H1 (cell line): ENCODE data around the gene TECPR2. TPM values are rescaled to one million over a fixed set of nuclear protein-coding genes. Genes with fewer than 3 reads are reported as not detected.
A peak's percentile ranks its signal among the peaks of the same experiment; 100 is the strongest.

Experiments
- CTCF ChIA-PET: fragments of 300-600 bp; sonication (Branson Sonifier 250); formaldehyde crosslinking; loops from one replicate; lab custom pipeline; 2021; ENCODE audit not compliant: partially characterized antibody; lab: Charles Lee
- POLR2A ChIA-PET: fragments of 300-600 bp; sonication (Branson Sonifier 250); formaldehyde crosslinking; loops from one replicate; lab custom pipeline; 2021; ENCODE audit warnings: inconsistent platforms; ENCODE audit not compliant: partially characterized antibody; lab: Charles Lee
- DNase-seq, 2 experiments: peaks; one replicate each; pipeline versions ENCODE4 v3.0.0 to v3.0.0-alpha.2; 2010 to 2022; ENCODE audit warnings: low spot score in 2 of 2, low read depth in 1 of 2, mixed read lengths in 1 of 2
- FAIRE-seq: peaks from 2 replicates; lab custom pipeline; 2011; peaks lifted over from hg19 to GRCh38; lab: Jason Lieb, UNC
- H2AFZ ChIP-seq: 2 replicates; pipeline ENCODE4 v1.8.1; 2012; ENCODE audit warnings: low read length, inconsistent platforms
- H2AK5ac ChIP-seq: 2 replicates; pipeline ENCODE4 v1.6.1; 2013; ENCODE audit warnings: low read depth, low read length
- H2BK120ac ChIP-seq: replicated peaks from 2 replicates; pipeline ENCODE3; 2013; ENCODE audit warnings: low read depth, low read length, inconsistent platforms
- H2BK12ac ChIP-seq: 2 replicates; pipeline ENCODE4 v1.6.1; 2013; ENCODE audit warnings: low read depth, low read length
- H2BK15ac ChIP-seq: 2 replicates; pipeline ENCODE4 v1.6.1; 2013; ENCODE audit warnings: low read length
- H2BK20ac ChIP-seq: 2 replicates; pipeline ENCODE4 v1.6.1; 2013; ENCODE audit warnings: low read length
- H2BK5ac ChIP-seq: 2 replicates; pipeline ENCODE4 v1.6.1; 2013; ENCODE audit warnings: low read depth, low read length
- H3K14ac ChIP-seq: 2 replicates; pipeline ENCODE4 v1.6.1; 2013; ENCODE audit warnings: inconsistent platforms; ENCODE audit not compliant: insufficient read length
- H3K18ac ChIP-seq: 2 replicates; pipeline ENCODE4 v1.6.1; 2013; ENCODE audit warnings: low read length; ENCODE audit errors: extremely low read depth
- H3K23ac ChIP-seq: 2 replicates; pipeline ENCODE4 v1.6.1; 2013; ENCODE audit warnings: inconsistent platforms; ENCODE audit not compliant: insufficient read length
- H3K23me2 ChIP-seq: 2 replicates; pipeline ENCODE4 v1.6.1; 2013; ENCODE audit warnings: low read depth, low read length
- H3K27ac ChIP-seq: 2 replicates; pipeline ENCODE4 v1.6.1; 2011; ENCODE audit warnings: low read depth, low read length, inconsistent platforms
- H3K27me3 ChIP-seq, 4 experiments: replicated peaks in 1 of 4; 1 replicate in 1 of 4; 2 replicates in 3 of 4; pipeline versions ENCODE4 v1.6.1 to v1.8.1; 2011 to 2013; ENCODE audit warnings: low read length in 3 of 4, mild to moderate bottlenecking in 3 of 4, inconsistent platforms in 2 of 4, mixed read lengths in 2 of 4, moderate library complexity in 1 of 4; ENCODE audit not compliant: control insufficient read depth in 3 of 4, insufficient read depth in 3 of 4; ENCODE audit errors: extremely low read depth in 1 of 4
- H3K36me3 ChIP-seq, 4 experiments: 2 replicates each; pipeline versions ENCODE4 v1.6.1 to v1.8.1; 2011 to 2013; ENCODE audit warnings: mild to moderate bottlenecking in 4 of 4, low read length in 3 of 4, moderate library complexity in 2 of 4, control low read depth in 1 of 4, inconsistent platforms in 1 of 4; ENCODE audit not compliant: insufficient read depth in 4 of 4, control insufficient read depth in 2 of 4
- H3K4ac ChIP-seq: replicated peaks from 2 replicates; pipeline ENCODE3; 2013; ENCODE audit warnings: low read length, low read depth, mixed read lengths, inconsistent platforms; ENCODE audit not compliant: insufficient read length
- H3K4me1 ChIP-seq, 4 experiments: replicated peaks in 1 of 4; 1 replicate in 1 of 4; 2 replicates in 3 of 4; pipeline versions ENCODE4 v1.6.1 to v1.8.1; 2011 to 2013; ENCODE audit warnings: low read length in 3 of 4, inconsistent platforms in 2 of 4, mixed read lengths in 1 of 4; ENCODE audit not compliant: insufficient read depth in 4 of 4, control insufficient read depth in 3 of 4
- H3K4me2 ChIP-seq, 2 experiments: 2 replicates each; pipeline versions ENCODE4 v1.6.1 to v1.8.1; 2011 to 2013; ENCODE audit warnings: low read depth in 2 of 2, low read length in 2 of 2, control low read depth in 1 of 2, inconsistent platforms in 1 of 2, mild to moderate bottlenecking in 1 of 2; ENCODE audit not compliant: insufficient read depth in 1 of 2
- H3K4me3 ChIP-seq, 4 experiments: fragments of 200-600, 300-600 bp in 1 of 4; sonication (generic), shearing (Covaris generic), sonication (Bioruptor Twin) in 1 of 4; 2 replicates each; pipeline versions ENCODE4 v1.5.1 to v1.8.1; 2011 to 2016; ENCODE audit warnings: low read length in 4 of 4, low read depth in 3 of 4, control low read depth in 2 of 4, inconsistent platforms in 2 of 4, mild to moderate bottlenecking in 2 of 4, mixed read lengths in 1 of 4, moderate library complexity in 1 of 4; ENCODE audit not compliant: insufficient read depth in 2 of 4; ENCODE audit errors: extremely low read depth in 1 of 4
- H3K56ac ChIP-seq: replicated peaks from 2 replicates; pipeline ENCODE3; 2013; ENCODE audit warnings: low read depth, mild to moderate bottlenecking, mixed read lengths, low read length, inconsistent platforms; ENCODE audit not compliant: insufficient read length
- H3K79me1 ChIP-seq: 2 replicates; pipeline ENCODE4 v1.6.1; 2013; ENCODE audit warnings: low read depth, low read length, control low read depth
- H3K79me2 ChIP-seq, 2 experiments: 2 replicates each; pipeline versions ENCODE4 v1.6.1 to v1.8.1; 2012 to 2013; ENCODE audit warnings: low read length in 2 of 2, mild to moderate bottlenecking in 2 of 2, inconsistent platforms in 1 of 2; ENCODE audit not compliant: insufficient read depth in 2 of 2, control insufficient read depth in 1 of 2
- H3K9ac ChIP-seq, 4 experiments: replicated peaks in 1 of 4; 1 replicate in 1 of 4; 2 replicates in 3 of 4; pipeline versions ENCODE4 v1.6.1 to v1.8.1; 2011 to 2013; ENCODE audit warnings: low read depth in 3 of 4, low read length in 3 of 4, control low read depth in 2 of 4, mild to moderate bottlenecking in 2 of 4, moderate library complexity in 2 of 4, inconsistent platforms in 1 of 4; ENCODE audit errors: extremely low read depth in 1 of 4
- H3K9me3 ChIP-seq, 2 experiments: 2 replicates each; pipeline versions ENCODE4 v1.6.1 to v1.8.1; 2012 to 2013; ENCODE audit warnings: mild to moderate bottlenecking in 2 of 2, moderate library complexity in 2 of 2, control low read depth in 1 of 2, inconsistent platforms in 1 of 2, low read depth in 1 of 2, low read length in 1 of 2, mixed read lengths in 1 of 2; ENCODE audit not compliant: insufficient read depth in 2 of 2
- H4K20me1 ChIP-seq, 2 experiments: replicated peaks in 1 of 2; 2 replicates each; pipeline versions ENCODE3 to v1.8.1; 2011 to 2013; ENCODE audit warnings: inconsistent platforms in 2 of 2, low read length in 2 of 2, mild to moderate bottlenecking in 1 of 2; ENCODE audit not compliant: insufficient read depth in 2 of 2, control insufficient read depth in 1 of 2
- H4K5ac ChIP-seq: 2 replicates; pipeline ENCODE4 v1.6.1; 2013; ENCODE audit warnings: low read length, low read depth, mixed read lengths, inconsistent platforms; ENCODE audit not compliant: insufficient read length
- H4K8ac ChIP-seq: 2 replicates; pipeline ENCODE4 v1.8.0; 2013; ENCODE audit warnings: mild to moderate bottlenecking, moderate library complexity, low read length, inconsistent platforms; ENCODE audit not compliant: insufficient read depth; ENCODE audit errors: extremely low read depth
- H4K91ac ChIP-seq: replicated peaks from 2 replicates; pipeline ENCODE3; 2013; ENCODE audit warnings: low read length, mixed read lengths, inconsistent platforms; ENCODE audit not compliant: insufficient read length
- E2F6 ChIP-seq: IDR thresholded peaks from 2 replicates; pipeline ENCODE4 v1.6.1; 2012; ENCODE audit warnings: inconsistent platforms
- KDM5A ChIP-seq: fragments of 200-600 bp; IDR thresholded peaks from 2 replicates; pipeline ENCODE4 v1.7.1; 2012; ENCODE audit warnings: mild to moderate bottlenecking, low read length, inconsistent platforms, mixed read lengths
- MAX ChIP-seq: IDR thresholded peaks from 2 replicates; pipeline ENCODE4 v1.6.1; 2012; ENCODE audit warnings: inconsistent platforms
- PHF8 ChIP-seq: fragments of 200-600 bp; sonication (generic); conservative IDR thresholded peaks from 2 replicates; pipeline ENCODE4 v1.7.1; 2012; ENCODE audit warnings: low read depth, mild to moderate bottlenecking, inconsistent platforms, low read length, moderate library complexity
- SIRT6 ChIP-seq: IDR thresholded peaks from one replicate; pipeline ENCODE4 v1.7.1; 2012; ENCODE audit warnings: low read length, inconsistent platforms
- WGBS, 2 experiments: shearing (Covaris generic) in 1 of 2; methylation state at CpG; one replicate each; pipeline versions ENCODE4 v1.1.6 to v1.1.7; 2013 to 2015; ENCODE audit warnings: low lambda C conversion rate in 2 of 2, mixed read lengths in 2 of 2, inconsistent platforms in 1 of 2, low coverage in 1 of 2, missing lambda C conversion rate in 1 of 2; ENCODE audit not compliant: insufficient replicate concordance in 2 of 2, insufficient coverage in 1 of 2, insufficient read length in 1 of 2; ENCODE audit errors: extremely low coverage in 1 of 2, missing lambda C conversion rate in 1 of 2; 5-methylcytosine and 5-hydroxymethylcytosine counted together
- polyA plus RNA-seq, 7 experiments: library from polyadenylated mRNA; depleted of rRNA in 3 of 7; stranded (reverse) in 5 of 7; unstranded in 2 of 7; fragments of >200 nt in 5 of 7; fragments of 200-250 nt in 2 of 7; gene quantifications; 1 replicate in 5 of 7; 2 replicates in 1 of 7; 4 replicates in 1 of 7; pipeline versions ENCODE4 v1.2.1 to v1.2.3, GENCODE V29; 2011 to 2013; ENCODE audit warnings: missing spikeins in 2 of 7, mixed read lengths in 2 of 7
- total RNA-seq: library from RNA; stranded (reverse); fragmentation: NEBNext Ultra II Directional; extraction: Animal tissue kit (Norgen Biotek cat#: 25700); gene quantifications from 2 replicates; pipeline ENCODE4 v1.2.1, GENCODE V29; 2021

TECPR2 gene
- total and polyA plus RNA-seq, 2 of the 8 experiments (the other 6 are each of a cell fraction or from before 2014, with no cell fraction given) = 6.8 to 19.4 TPM

GRCh38 chr14:102540315-102541028 lies 177.7 kb downstream of the TECPR2 start:
- H3K27ac ChIP-seq = no peak overlapping the region
- H3K23me2 ChIP-seq = peaks cover 3% of the 10 kb centered on the region; the same call in 1 of the 2 replicates
- H3K4ac ChIP-seq = peak overlapping the region; percentile 32
- DNase-seq (no peak), FAIRE-seq (no peak)
- no peak for TF ChIP-seq SIRT6
- no peak for TF ChIP-seq KDM5A
- no peak for TF ChIP-seq PHF8
- peak; percentile 87 for TF ChIP-seq MAX
- TF ChIP-seq E2F6 = peak; percentile 83
- peak overlapping the region; percentile 32 for H3K18ac ChIP-seq
- H3K79me2 ChIP-seq = no peaks in the 10 kb centered on the region
- 0 out of 2 replicates have a peak overlapping the region, but pooled peaks have one; percentile 28 for H2AFZ ChIP-seq
- H3K36me3 ChIP-seq = no peaks in the 10 kb centered on the region
- H3K56ac ChIP-seq = no peak overlapping the region
- H4K5ac ChIP-seq = peak overlapping the region; percentile 54
- H3K9ac ChIP-seq = no peak overlapping the region
- no peaks in the 10 kb centered on the region for H3K79me1 ChIP-seq
- H3K23ac ChIP-seq = no peak overlapping the region
- peak overlapping the region; percentile 10; the same call in 1 of the 2 replicates for H2BK12ac ChIP-seq
- no peak overlapping the region for H3K4me2 ChIP-seq
- no peak overlapping the region for H4K8ac ChIP-seq
- H2BK120ac ChIP-seq = no peak overlapping the region
- H2BK15ac ChIP-seq = peak overlapping the region; percentile 11
- peaks cover 0 to 7% (median 4%) of the 10 kb centered on the region in 4 experiments; a peak in 4 of 7 replicates for H3K27me3 ChIP-seq
- peak overlapping the region; percentile 91 for H4K91ac ChIP-seq
- H2BK20ac ChIP-seq = peak overlapping the region; percentile 24; the same call in 1 of the 2 replicates
- 85% methylated on average over 24 of the region's 29 CpGs; no CpG with 5 or more reads in 1 of the 2 experiments for WGBS, 2 experiments
- no peaks in the 10 kb centered on the region for H3K9me3 ChIP-seq
- H2AK5ac ChIP-seq = no peak overlapping the region
- ChIA-PET CTCF (interaction anchor here (0.6 to 3.7 kb wide), 8 partner anchors 13 to 54 kb away, joined by 3 to 15 read pairs (median 5); no protein-coding TSS in a partner anchor), POLR2A (interaction anchor here (0.9 to 8.5 kb wide), 4 partner anchors 11 to 45 kb away, joined by 4 to 50 read pairs (median 5); no protein-coding TSS in a partner anchor)
- no peaks in the 10 kb centered on the region for H4K20me1 ChIP-seq
- H3K4me3 ChIP-seq = no peak overlapping the region
- no peak overlapping the region for H3K14ac ChIP-seq
- no peak overlapping the region for H2BK5ac ChIP-seq
- H3K4me1 ChIP-seq = peaks cover 0 to 16% (median 12%) of the 10 kb centered on the region in 4 experiments; a peak in 6 of 7 replicates
